HG03064 (cell line): ENCODE data around the gene CTSZ.
A peak's percentile ranks its signal among the peaks of the same experiment; 100 is the strongest.
"Not testable (repeated sequence)": the region's sequence is repeated elsewhere in the genome, so short reads cannot be mapped to it uniquely, and the experiment has no call there.

Experiments
- ATAC-seq: cut with Tn5 transposase; IDR thresholded peaks from one replicate; pipeline ENCODE4 v1.9.1; 2021; ENCODE audit warnings: low read depth; ENCODE audit not compliant: unreplicated experiment

CTSZ gene

GRCh38 chr20:59006864-59007664 is at the start of gene CTSZ:
CTSZ (minus strand) TSS chr20:59007254; CDS start chr20:59007128, 126 bp downstream.
- ATAC-seq, result no peak

DNA sequence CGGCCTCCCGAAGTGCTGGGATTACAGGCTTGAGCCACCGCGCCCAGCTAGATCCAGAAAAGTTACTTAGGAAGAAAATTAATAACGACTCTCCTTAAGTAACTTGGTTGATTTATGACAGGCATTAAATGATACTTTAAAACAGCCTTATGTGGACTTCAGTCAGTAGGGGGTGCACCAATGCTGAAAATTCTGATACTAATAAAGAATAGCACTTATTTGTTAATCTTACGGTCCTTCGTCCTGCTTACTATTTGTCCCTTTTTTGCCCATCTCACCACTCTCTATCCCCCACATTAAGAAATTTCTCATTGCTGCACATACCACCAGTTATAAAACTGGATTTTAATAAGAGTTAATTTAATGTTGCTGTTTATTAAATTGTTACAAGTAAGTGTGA is 48.2 kb upstream of the CTSZ start:
- ATAC-seq, result no peak

DNA sequence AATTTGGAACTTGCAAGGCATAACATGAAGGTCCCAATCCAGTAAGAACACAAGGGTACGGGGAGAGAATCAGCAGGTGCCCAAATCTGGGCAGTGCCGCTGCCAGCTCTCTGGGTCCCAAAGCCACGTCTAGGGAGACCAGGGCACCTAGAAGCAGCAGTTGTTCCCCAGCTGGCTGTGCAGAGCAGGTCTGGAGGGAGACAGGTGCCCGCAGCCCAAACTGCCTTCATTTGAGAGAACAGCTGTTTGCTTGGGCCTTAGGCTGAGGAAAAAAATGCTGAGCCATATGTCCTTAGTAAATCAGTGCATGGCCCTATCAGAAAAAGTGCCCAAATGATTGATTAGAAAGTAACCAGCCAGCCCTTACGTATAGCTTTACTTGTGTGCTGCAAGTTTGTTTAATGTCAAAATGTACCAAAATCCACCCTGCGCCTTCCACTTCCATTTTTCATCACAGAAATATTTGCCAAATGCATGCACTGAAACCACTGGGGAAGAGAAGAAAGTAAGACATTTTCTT is 44.7 kb upstream of the CTSZ start:
- no peak for ATAC-seq

- ATAC-seq, result no peak
Measured at GRCh38 chr20:59050437-59050836, 43.4 kb upstream of the CTSZ start.

GRCh38 chr20:59048681-59049030 is 41.6 kb upstream of the CTSZ start:
- no peak for ATAC-seq

DNA sequence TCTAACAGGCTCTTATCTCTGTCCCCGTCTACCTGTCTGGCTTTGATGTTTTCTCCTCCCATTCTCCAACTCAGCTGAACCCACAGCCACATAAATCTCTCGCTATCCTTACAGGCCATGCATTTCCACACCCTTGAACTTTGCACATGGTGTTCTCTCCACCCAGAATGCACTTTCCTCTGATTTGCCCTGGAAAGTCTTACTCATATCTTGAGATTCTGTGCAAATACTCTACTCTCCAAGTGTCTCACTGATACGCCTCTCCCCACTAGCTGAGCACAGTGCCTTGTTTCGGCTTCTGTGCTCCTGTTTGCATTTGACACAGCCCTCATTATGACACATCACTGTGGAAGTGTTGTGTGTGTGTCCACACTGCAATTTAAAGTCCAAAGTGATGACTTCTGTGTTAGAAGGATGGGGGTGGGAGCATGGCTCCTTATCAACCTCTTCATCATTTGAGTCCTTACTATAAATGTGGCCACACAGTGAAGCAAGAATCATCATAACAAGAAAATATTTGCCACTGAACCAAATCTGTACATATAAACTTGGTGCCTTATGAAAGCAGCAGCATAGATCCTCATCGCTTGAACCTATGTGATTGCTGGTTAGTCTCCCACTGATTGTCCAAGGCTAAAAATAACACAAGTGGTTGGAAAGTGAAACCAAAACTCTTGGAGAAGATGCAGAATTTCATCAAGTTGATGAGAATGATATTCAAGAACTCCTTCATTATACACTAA is 41.1 kb upstream of the CTSZ start:
- no peak for ATAC-seq

GRCh38 chr20:59046862-59047261 is 39.8 kb upstream of the CTSZ start:
- ATAC-seq, result no peak

DNA sequence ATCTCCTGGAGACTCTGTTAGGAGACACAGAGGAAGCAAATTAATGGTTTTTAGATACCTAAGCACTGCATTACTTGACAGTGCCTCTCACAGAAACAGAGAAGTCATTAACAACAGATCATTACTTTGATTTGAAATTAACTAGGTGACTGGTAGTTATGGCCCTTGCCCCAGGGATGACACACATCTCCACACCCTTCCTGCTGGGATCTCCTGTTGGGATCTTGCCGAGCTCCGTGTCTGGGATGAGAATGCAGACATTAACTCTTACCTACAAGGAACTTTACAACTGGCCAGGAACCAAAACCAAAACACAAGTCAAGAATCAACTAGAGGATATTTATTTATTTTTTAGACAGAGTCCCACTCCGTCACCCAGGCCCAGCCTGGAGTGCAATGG is 37.7 kb upstream of the CTSZ start:
- no peak for ATAC-seq

DNA sequence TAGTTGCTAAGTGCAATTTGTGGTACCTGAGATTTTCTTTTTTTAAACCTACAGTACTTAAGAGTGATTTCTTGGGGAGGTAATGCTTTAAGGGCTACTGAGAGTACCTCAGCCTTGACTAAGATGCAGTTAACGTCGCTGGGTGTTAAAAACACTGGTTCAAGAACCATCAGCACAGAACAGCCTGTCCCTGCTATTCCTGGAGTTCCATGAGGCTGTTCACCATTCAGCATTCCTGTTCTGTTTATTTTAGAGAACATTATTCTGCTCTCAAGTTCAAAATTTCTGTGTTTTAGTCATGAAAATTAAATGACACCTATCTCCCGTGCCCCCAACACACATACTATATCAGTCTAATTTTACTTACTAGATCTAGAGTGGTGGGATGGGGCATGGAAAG is 37.2 kb upstream of the CTSZ start:
- no peak for ATAC-seq

DNA sequence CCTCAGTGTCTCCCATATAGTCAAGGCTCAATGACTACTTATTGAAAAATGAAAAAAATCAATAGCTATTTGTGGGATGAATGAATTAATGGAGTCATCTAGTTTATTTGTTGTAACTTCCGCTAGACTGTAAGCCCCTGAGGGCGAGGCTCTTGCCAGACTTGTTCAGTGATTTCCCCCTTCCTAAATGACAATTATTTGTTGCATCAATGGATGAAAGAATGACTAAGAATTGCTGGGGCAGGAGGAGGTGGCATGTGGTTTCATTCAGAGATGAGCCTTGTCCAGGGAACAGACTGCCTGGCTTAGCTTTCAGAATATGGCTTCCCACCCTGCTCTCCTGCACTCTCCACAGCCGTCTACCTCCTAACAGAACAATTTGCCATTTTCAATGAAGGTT is 36.6 kb upstream of the CTSZ start:
- no peak for ATAC-seq

- ATAC-seq, result peak; percentile 90
Measured at GRCh38 chr20:59042796-59043631, 36.0 kb upstream of the CTSZ start.

GRCh38 chr20:59042151-59042795 is 35.2 kb upstream of the CTSZ start, which contains the start of gene PRELID3B:
PRELID3B (minus strand) TSS chr20:59042786; CDS start chr20:59042730, 56 bp downstream.
- peak; percentile 27 for ATAC-seq

GRCh38 chr20:59041487-59041886 is 34.4 kb upstream of the CTSZ start:
- ATAC-seq, result not testable (repeated sequence)

- no peak for ATAC-seq
Measured at GRCh38 chr20:59040667-59041066, 33.6 kb upstream of the CTSZ start.

- ATAC-seq, result no peak
Measured at GRCh38 chr20:59039233-59039632, 32.2 kb upstream of the CTSZ start.

- ATAC-seq, result no peak
Measured at GRCh38 chr20:59037386-59037785, 30.3 kb upstream of the CTSZ start.

- no peak for ATAC-seq
Measured at GRCh38 chr20:59035381-59035780, 28.3 kb upstream of the CTSZ start.

DNA sequence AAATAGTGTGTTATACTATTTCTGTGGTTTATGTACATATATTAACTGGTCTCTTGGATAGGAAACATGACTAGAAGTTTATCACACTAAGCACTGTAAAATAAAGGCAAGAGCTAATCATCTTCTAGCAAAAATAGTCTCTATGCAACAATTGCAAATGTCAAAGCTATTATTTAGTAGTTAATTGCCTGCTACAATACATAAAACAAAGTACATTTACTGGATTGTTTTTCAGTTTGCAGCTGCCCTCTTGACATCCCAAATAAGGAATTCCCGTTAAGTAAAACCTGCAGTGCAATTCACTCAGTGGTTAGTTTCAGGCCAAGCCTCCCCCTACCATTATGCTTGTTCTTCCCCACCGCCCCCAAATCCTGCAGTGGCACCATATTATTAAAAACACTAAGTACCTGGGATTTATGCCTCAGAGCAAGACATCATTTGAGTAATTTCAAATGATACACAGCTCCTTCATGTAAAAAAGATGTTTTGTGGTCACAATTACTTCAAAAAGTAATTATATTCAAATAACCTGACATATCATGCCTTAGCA is 26.6 kb upstream of the CTSZ start:
- ATAC-seq, result no peak

DNA sequence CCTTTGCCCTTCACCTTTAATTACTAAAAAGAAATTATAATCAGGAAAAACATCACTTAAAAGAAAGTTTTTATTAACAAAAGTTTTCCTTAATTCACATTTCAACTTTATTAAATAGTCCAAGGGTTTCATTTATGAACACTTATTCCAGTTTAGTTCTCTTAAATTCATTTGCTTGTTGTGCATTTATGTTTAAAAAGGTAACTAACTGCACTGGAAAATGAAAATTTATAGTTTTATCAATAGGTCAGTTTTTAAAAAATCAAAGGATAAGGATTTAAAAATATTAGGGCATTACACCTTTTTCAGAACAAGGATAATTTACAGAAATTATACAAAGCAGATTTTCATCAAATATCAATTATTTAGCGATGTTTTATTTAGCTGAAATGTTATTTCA is 26.0 kb upstream of the CTSZ start:
- ATAC-seq, result no peak

DNA sequence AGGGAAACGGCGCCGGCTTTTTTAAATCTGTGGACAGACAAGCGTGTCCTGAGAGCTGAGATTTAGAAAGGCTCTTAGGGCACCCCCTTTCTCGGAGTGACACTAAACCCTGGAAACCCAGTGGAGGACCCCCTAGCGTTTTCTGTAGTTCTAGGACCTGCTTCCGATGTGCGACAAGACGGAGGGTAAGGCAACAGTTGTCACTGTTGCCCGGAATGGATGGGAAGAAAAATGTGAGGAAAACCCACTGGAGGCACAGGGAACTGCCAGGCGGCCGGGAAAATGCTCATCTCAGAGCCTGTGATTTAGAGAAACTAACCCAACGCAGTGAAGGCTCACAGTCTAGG is 25.6 kb upstream of the CTSZ start:
- ATAC-seq, result no peak
